GM19324 (cell line): Measurements from ENCODE around the gene GALNTL6.
A peak's percentile ranks its signal among the peaks of the same experiment; 100 is the strongest.
"Not testable (repeated sequence)": the region's sequence is repeated elsewhere in the genome, so short reads cannot be mapped to it uniquely, and the experiment has no call there.

Source experiments
- ATAC-seq: cut with Tn5 transposase; IDR thresholded peaks from one replicate; pipeline ENCODE4 v1.9.1; 2021; ENCODE audit warnings: mild to moderate bottlenecking, moderate library complexity; ENCODE audit not compliant: unreplicated experiment, low FRiP score

Gene GALNTL6

GRCh38 chr4:172836661-172837060 is 1023.5 kb downstream of the GALNTL6 start:
- ATAC-seq: no peak

GRCh38 chr4:172838111-172838510 is 1024.9 kb downstream of the GALNTL6 start:
- no peak for ATAC-seq

- no peak for ATAC-seq
Measured at GRCh38 chr4:172838943-172839342, 1025.7 kb downstream of the GALNTL6 start.

- ATAC-seq: no peak
Measured at GRCh38 chr4:172842779-172843178, 1029.6 kb downstream of the GALNTL6 start.

- no peak for ATAC-seq
Measured at GRCh38 chr4:172843192-172843591, 1030.0 kb downstream of the GALNTL6 start.

- ATAC-seq: no peak
Measured at GRCh38 chr4:172844556-172844955, 1031.4 kb downstream of the GALNTL6 start.

GRCh38 chr4:172845281-172845680 is 1032.1 kb downstream of the GALNTL6 start:
- ATAC-seq: no peak

GRCh38 chr4:172850838-172851237 is 1037.6 kb downstream of the GALNTL6 start:
- ATAC-seq: no peak

- no peak for ATAC-seq
Measured at GRCh38 chr4:172851534-172851933, 1038.3 kb downstream of the GALNTL6 start.

GRCh38 chr4:172857026-172857425 is 1043.8 kb downstream of the GALNTL6 start:
- ATAC-seq: no peak

- no peak for ATAC-seq
Measured at GRCh38 chr4:172858731-172859230, 1045.6 kb downstream of the GALNTL6 start.

GRCh38 chr4:172865103-172865502 is 1051.9 kb downstream of the GALNTL6 start:
- no peak for ATAC-seq

- no peak for ATAC-seq
Measured at GRCh38 chr4:172865531-172866127, 1052.4 kb downstream of the GALNTL6 start.

- ATAC-seq: no peak
Measured at GRCh38 chr4:172866421-172866820, 1053.2 kb downstream of the GALNTL6 start.

GRCh38 chr4:172867835-172868234 is 1054.6 kb downstream of the GALNTL6 start:
- no peak for ATAC-seq

- ATAC-seq: no peak
Measured at GRCh38 chr4:172868271-172868670, 1055.1 kb downstream of the GALNTL6 start.

- ATAC-seq: no peak
Measured at GRCh38 chr4:172869621-172870268, 1056.5 kb downstream of the GALNTL6 start.

GRCh38 chr4:172871381-172871780 is 1058.2 kb downstream of the GALNTL6 start:
- no peak for ATAC-seq

GRCh38 chr4:172874944-172875343 is 1061.7 kb downstream of the GALNTL6 start:
- no peak for ATAC-seq

GRCh38 chr4:172876394-172876793 is 1063.2 kb downstream of the GALNTL6 start:
- ATAC-seq: no peak

- peak; percentile 65 for ATAC-seq
Measured at GRCh38 chr4:172881645-172882044, 1068.4 kb downstream of the GALNTL6 start.

GRCh38 chr4:172887358-172887757 is 1074.2 kb downstream of the GALNTL6 start:
- ATAC-seq: not testable (repeated sequence)
